KOPT-K1 (cell line): ENCODE measurements around the gene MVB12A.

Source experiments
- H3K27ac ChIP-seq: fragments of 200-600 bp; sonication (generic); 2 replicates; pipeline ENCODE4 v1.5.1; 2016; ENCODE audit warnings: antibody characterized with exemption, mild to moderate bottlenecking, low read depth, low read length; ENCODE audit not compliant: poor library complexity, severe bottlenecking
- H3K36me3 ChIP-seq: fragments of 200-600 bp; sonication (generic); 2 replicates; pipeline ENCODE4 v1.5.1; 2017; ENCODE audit warnings: antibody characterized with exemption, mild to moderate bottlenecking, low read length, moderate library complexity; ENCODE audit not compliant: insufficient read depth
- H3K9me3 ChIP-seq: fragments of 200-600 bp; sonication (generic); 2 replicates; pipeline ENCODE4 v1.5.1; 2017; ENCODE audit warnings: antibody characterized with exemption, low read length, mild to moderate bottlenecking; ENCODE audit not compliant: insufficient read depth, poor library complexity, severe bottlenecking

The MVB12A gene

GRCh38 chr19:17420475-17420924 is 653 bp downstream of the MVB12A start:
- Histone ChIP-seq H3K36me3 (no peaks in the 10 kb centered on the region; the same call in 1 of the 2 replicates), H3K27ac (peak overlapping the region; percentile 81), H3K9me3 (no peaks in the 10 kb centered on the region)

- Histone ChIP-seq H3K36me3 (no peaks in the 10 kb centered on the region; the same call in 1 of the 2 replicates), H3K9me3 (no peaks in the 10 kb centered on the region), H3K27ac (no peak overlapping the region)
These were observed 2.1 kb downstream of the MVB12A start for GRCh38 chr19:17421942-17422341.

- no peaks in the 10 kb centered on the region for H3K9me3 ChIP-seq
- H3K36me3 ChIP-seq: no peaks in the 10 kb centered on the region; the same call in 1 of the 2 replicates
- no peak overlapping the region for H3K27ac ChIP-seq
These were observed 3.8 kb downstream of the MVB12A start for GRCh38 chr19:17423429-17424208.

DNA sequence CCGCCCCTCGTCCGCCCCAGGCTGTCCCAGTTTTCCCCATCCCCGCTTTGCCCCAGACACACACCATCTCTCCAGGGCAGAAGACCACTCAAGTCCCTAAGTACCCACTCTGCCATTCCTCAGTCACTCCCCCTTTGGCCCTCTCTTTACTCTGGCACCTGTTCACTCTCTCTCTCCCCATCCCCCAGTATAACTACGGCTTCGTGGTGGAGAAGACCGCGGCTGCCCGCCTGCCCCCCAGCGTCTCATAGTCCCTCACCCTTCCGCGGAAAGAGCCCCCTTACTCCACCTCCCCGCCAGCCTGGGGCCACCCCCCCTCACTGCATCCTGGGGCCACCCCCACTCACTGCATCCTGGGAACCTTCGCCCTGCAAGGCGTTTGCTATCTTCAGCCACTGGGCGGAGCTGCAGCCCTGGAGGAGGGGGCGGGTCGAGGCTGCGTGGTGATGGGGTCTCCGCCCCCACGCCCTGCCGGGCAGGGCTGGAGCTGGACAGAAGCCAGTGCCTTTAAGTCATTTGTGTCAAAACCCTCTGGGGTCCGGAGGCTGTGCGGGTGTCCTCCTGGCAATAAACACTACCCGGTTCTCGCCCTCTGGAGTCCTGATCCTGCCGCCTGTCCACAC is 5.0 kb downstream of the MVB12A start:
- Histone ChIP-seq H3K27ac (no peak overlapping the region), H3K9me3 (no peaks in the 10 kb centered on the region), H3K36me3 (no peaks in the 10 kb centered on the region; the same call in 1 of the 2 replicates)

DNA sequence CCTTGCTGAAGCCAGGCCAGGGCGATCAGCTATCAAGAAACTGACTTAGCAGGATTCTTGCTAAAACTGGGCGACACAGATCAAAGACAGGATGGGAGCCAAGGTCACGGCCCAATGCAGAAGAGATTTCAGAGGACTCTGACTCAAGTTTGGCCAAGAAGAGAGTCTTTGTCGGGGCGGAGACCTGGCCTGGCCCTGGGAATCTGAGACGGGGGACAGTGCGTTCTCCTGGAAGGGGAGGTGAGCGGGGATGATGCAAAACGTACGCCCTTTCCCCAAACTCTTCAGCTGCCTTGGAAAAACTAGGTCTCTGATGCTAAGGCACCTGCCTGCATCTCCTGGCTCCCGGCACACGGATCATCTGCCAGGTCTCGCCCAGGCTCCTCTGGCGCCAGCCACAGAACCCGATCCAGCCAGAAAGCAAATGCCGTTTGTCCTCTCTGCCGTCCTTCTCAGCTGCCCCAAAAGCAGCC is 9.8 kb downstream of the MVB12A start:
- no peaks in the 10 kb centered on the region for H3K36me3 ChIP-seq
- no peak overlapping the region for H3K27ac ChIP-seq
- H3K9me3 ChIP-seq: no peaks in the 10 kb centered on the region

DNA sequence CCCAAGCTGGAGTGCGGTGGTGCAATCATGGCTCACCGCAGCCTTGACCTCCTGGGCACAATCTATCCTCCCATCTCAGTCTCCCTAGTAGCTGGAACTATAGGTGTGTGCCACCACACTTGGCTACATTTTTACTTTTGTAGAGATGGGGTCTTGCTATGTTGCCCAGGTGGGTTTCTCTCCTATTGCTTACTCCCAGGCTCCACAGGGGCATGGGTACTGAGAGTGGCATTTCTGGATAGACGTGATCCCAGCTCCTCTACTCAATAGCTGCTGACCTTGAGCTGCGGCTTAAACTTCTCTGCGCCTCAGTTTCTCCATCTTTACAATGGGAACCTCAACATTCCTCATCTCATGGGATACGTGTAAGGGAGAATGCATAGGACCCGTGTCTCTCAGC is 11.6 kb downstream of the MVB12A start:
- H3K27ac ChIP-seq: no peak overlapping the region
- no peaks in the 10 kb centered on the region for H3K36me3 ChIP-seq
- H3K9me3 ChIP-seq: no peaks in the 10 kb centered on the region

DNA sequence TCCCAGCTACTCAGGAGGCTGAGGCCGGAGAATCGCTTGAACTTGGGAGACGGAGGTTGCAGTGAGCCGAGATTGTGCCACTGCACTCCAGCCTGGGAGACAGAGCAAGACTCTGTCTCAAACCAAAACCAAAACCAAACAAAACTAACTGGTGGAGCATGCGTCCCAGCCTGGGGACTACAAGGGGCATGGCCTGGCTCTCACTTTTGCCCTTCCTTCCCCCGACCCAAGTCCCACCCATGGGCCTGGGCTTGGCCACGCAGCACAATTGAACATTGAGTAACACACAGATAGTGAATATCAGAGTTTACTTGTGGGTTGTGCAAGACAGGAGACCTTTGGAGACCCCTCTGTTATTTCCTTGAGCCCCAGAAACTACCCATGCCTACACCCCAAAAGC is 15.4 kb downstream of the MVB12A start:
- H3K36me3 ChIP-seq: no peaks in the 10 kb centered on the region
- H3K27ac ChIP-seq: no peak overlapping the region
- H3K9me3 ChIP-seq: no peaks in the 10 kb centered on the region

GRCh38 chr19:17436094-17436873 is 16.4 kb downstream of the MVB12A start:
- H3K9me3 ChIP-seq: no peaks in the 10 kb centered on the region
- no peak overlapping the region for H3K27ac ChIP-seq
- no peaks in the 10 kb centered on the region for H3K36me3 ChIP-seq

DNA sequence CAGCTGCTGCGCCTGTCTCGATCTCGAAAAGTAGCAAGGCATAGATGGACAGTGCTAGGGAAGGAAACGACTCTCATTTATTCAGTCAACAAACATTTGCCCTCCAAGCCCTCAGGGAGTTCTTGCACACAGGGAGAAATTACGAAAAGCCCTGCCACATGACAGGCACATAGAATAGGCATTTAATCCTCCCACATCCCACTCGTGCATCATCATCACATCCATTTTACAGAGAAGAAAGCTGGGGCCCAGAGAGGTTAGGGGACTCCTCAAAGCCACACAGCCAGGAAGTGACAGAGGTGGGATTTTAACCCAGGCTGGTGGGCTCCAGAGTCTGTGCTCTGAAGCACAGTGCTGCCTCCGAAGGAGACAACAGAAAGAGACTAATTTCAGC is 17.0 kb downstream of the MVB12A start:
- no peaks in the 10 kb centered on the region for H3K36me3 ChIP-seq
- H3K27ac ChIP-seq: no peak overlapping the region
- H3K9me3 ChIP-seq: no peaks in the 10 kb centered on the region

DNA sequence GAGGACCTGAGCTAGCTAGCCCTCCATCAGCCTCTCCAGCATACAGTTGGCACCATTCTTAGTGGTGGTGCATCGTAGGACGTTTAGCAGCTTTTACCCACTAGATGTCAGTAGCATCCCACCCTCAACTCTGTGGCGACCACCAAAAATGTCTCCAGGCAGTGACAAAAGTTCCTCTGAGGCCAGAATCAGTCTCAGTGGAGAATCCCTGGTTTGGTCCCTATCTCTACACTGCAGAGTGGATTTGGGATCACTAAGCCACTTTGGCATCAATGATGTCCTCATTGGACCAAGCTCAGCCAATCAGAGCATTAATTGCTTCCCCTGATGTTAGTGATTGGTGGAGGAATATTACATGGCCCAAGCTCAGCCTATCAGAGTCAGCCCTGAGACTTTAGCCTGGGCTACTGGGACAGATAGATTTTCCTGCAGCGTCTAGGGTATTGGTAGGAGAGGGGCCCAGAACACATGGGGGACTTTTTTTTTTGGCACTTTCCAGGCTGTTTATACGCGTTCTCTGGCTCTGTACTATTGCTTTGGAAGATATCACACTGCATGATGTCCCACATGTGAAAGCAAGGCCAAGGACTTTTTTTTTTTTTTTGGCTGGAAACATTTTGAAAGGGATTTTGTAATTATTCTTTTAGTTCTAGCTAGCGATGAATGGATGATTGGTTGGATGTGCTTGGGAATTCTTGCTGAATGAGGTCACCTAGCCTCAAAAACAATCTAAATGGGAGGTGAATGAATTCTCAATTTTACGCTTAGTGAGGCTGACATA is 21.6 kb downstream of the MVB12A start:
- no peaks in the 10 kb centered on the region for H3K36me3 ChIP-seq
- H3K27ac ChIP-seq: no peak overlapping the region
- no peaks in the 10 kb centered on the region for H3K9me3 ChIP-seq

- H3K36me3 ChIP-seq: no peaks in the 10 kb centered on the region
- H3K9me3 ChIP-seq: no peaks in the 10 kb centered on the region
- H3K27ac ChIP-seq: no peak overlapping the region
These were observed 25.8 kb downstream of the MVB12A start for GRCh38 chr19:17445526-17446165.

DNA sequence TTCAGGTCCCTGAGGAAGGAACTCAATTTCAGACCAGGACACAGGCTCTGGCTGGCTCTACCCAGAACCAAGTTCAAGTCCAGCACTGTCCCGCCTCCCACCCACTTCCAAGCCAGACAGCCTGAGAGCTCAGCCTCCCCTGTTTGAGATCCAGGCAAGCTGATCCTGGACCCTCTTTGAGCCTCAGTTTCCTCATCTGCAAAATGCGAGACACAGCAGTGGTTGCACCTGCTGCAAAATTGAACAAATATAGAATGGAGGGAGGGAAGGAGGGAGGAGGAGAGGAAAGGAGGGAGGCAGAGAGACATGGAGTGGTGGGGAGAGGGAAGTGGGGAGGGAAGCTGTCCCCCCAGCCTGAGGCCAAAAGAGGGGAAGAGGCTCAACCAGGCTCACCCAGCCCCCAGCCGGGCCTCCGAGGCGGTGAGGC is 27.9 kb downstream of the MVB12A start:
- H3K9me3 ChIP-seq: no peaks in the 10 kb centered on the region
- H3K27ac ChIP-seq: no peak overlapping the region
- no peaks in the 10 kb centered on the region for H3K36me3 ChIP-seq

- Histone ChIP-seq H3K9me3 (no peaks in the 10 kb centered on the region), H3K36me3 (no peaks in the 10 kb centered on the region), H3K27ac (no peak within 1 kb of the TSS)
These were observed 28.5 kb downstream of the MVB12A start, which contains the start of gene TMEM221 for GRCh38 chr19:17448131-17448967. TMEM221 (minus strand) TSS chr19:17448668; CDS start chr19:17448462, 206 bp downstream.
